HG03025 (cell line): Measurements from ENCODE around the gene DKK2.

ENCODE experiments used
- ATAC-seq: cut with Tn5 transposase; IDR thresholded peaks from one replicate; pipeline ENCODE4 v1.9.1; 2021; ENCODE audit warnings: mild to moderate bottlenecking, moderate library complexity; ENCODE audit not compliant: unreplicated experiment, low FRiP score

The DKK2 gene

GRCh38 chr4:107035819-107036583 is at the start of gene DKK2:
DKK2 (minus strand) TSS chr4:107036313; CDS start chr4:107035591, 722 bp downstream.
- no peak for ATAC-seq

GRCh38 chr4:107077192-107077591 is 41.1 kb upstream of the DKK2 start:
- ATAC-seq, result no peak

- no peak for ATAC-seq
These were observed 37.0 kb upstream of the DKK2 start for GRCh38 chr4:107072836-107073736.

GRCh38 chr4:107071108-107071507 is 35.0 kb upstream of the DKK2 start:
- ATAC-seq, result no peak

- peak; percentile 85 for ATAC-seq
These were observed 32.9 kb upstream of the DKK2 start for GRCh38 chr4:107069049-107069448.

- no peak for ATAC-seq
These were observed 32.0 kb upstream of the DKK2 start for GRCh38 chr4:107068116-107068515.

- ATAC-seq, result no peak
These were observed 30.5 kb upstream of the DKK2 start for GRCh38 chr4:107066621-107067020.

- no peak for ATAC-seq
These were observed 29.1 kb upstream of the DKK2 start for GRCh38 chr4:107065201-107065600.

GRCh38 chr4:107060388-107060787 is 24.3 kb upstream of the DKK2 start:
- ATAC-seq, result no peak

GRCh38 chr4:107058828-107059227 is 22.7 kb upstream of the DKK2 start:
- ATAC-seq, result no peak

GRCh38 chr4:107050525-107051135 is 14.5 kb upstream of the DKK2 start:
- ATAC-seq, result no peak

- no peak for ATAC-seq
These were observed 10.1 kb upstream of the DKK2 start for GRCh38 chr4:107046261-107046660.

GRCh38 chr4:107044170-107044569 is 8.1 kb upstream of the DKK2 start:
- ATAC-seq, result no peak

GRCh38 chr4:107037199-107037584 is 1.1 kb upstream of the DKK2 start:
- ATAC-seq, result no peak

- no peak for ATAC-seq
These were observed 578 bp upstream of the DKK2 start for GRCh38 chr4:107036584-107037198.

- no peak for ATAC-seq
These were observed 906 bp downstream of the DKK2 start for GRCh38 chr4:107034996-107035818.

- ATAC-seq, result no peak
These were observed 1.8 kb downstream of the DKK2 start for GRCh38 chr4:107034091-107034995.

- ATAC-seq, result no peak
These were observed 8.7 kb downstream of the DKK2 start for GRCh38 chr4:107027379-107027778.

- ATAC-seq, result no peak
These were observed 17.8 kb downstream of the DKK2 start for GRCh38 chr4:107018344-107018735.
